ENCODE data around the gene QPRT.

GRCh38 chr16:29656688-29657523 lies 22.1 kb upstream of the QPRT start:
- no peak for TF ChIP-seq ZBTB33 (IDR thresholded peaks at IDR 0.05)
- no peak for TF ChIP-seq CTCF (IDR thresholded peaks at IDR 0.05; ENCODE audit: low read depth, low read length, missing input control)

Measured in liver (tissue), 2 donors.